ENCODE results near the gene PTPRQ.

PTPRQ gene

DNA sequence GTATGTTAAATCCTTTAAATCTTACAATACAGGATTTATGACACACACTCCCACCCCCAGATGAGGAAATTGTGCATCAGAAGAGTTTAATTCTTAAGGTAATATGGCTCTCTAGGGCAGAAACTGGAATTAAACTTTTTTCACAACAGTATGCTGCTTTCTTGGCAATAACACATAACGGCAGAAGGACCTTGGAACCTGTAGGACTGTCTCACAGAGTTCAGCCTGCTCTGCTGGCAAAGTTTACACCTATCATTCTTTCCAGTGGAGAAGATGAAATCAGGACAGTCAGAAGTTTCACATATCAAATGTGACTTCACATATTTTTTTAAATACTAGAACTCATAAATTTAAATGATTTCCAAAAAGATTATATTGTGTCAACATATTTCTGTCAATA, 232.8 kb downstream of the PTPRQ start:
- CTCF ChIA-PET, result interaction anchor here (0.6 kb wide), 1 partner anchor 181 kb away, joined by 3 read pairs; no protein-coding TSS in a partner anchor
- Histone ChIP-seq H3K4me3 (ENCODE audit: low read depth, low read length) (no peak overlapping the region), H3K27ac (ENCODE audit: extremely low read depth, low read depth, low read length) (no peak overlapping the region), H3K36me3 (ENCODE audit: control insufficient read depth in 2 of 2, insufficient read depth in 1 of 2, low read length in 2 of 2) (no peaks in the 10 kb centered on the region), H3K4me1 (ENCODE audit: control insufficient read depth, insufficient read depth, low read length) (no peaks in the 10 kb centered on the region), H3K9me3 (ENCODE audit: control insufficient read depth, insufficient read depth, low read depth, low read length) (no peaks in the 10 kb centered on the region)
- TF ChIP-seq ZNF837 (tag by site-specific recombination; IDR thresholded peaks at IDR 0.05), result no peak
- no peak for TF ChIP-seq OSR2 (tag by site-specific recombination; IDR thresholded peaks at IDR 0.05)
- no peak for TF ChIP-seq ZNF350 (tag by site-specific recombination; IDR thresholded peaks at IDR 0.05)
- TF ChIP-seq ZNF791 (tag by site-specific recombination; IDR thresholded peaks at IDR 0.05), result no peak
- POLR2A ChIA-PET, result no interaction called here

DNA sequence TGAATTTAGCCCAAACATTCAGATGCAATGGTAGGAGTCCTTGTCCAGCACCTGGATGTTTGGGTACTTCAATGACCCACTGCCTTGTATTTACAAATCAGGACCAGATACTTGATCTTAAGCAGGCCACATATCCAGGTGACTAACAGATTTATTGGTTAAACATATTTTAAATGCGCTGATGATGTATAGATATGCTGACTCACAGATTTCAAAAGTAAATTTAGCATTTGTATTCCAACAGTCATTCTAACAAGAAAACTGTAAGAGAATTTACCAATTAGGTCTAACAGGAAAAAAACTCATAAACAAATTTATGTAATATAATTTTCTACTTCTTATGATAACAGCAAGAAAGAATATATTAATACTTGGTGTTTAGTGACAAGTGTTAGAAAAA, 234.0 kb downstream of the PTPRQ start:
- Histone ChIP-seq H3K36me3 (ENCODE audit: control insufficient read depth in 2 of 2, insufficient read depth in 1 of 2, low read length in 2 of 2) (no peaks in the 10 kb centered on the region), H3K4me3 (ENCODE audit: low read depth, low read length) (no peak overlapping the region), H3K9me3 (ENCODE audit: control insufficient read depth, insufficient read depth, low read depth, low read length) (no peaks in the 10 kb centered on the region), H3K27ac (ENCODE audit: extremely low read depth, low read depth, low read length) (no peak overlapping the region), H3K4me1 (ENCODE audit: control insufficient read depth, insufficient read depth, low read length) (no peaks in the 10 kb centered on the region)
- ChIA-PET POLR2A (no interaction called here), CTCF (interaction anchor here (0.9 kb wide), 2 partner anchors 32 to 205 kb away, joined by 3 read pairs; no protein-coding TSS in a partner anchor)
- no peak for TF ChIP-seq HOXD13 (CRISPR knock-in tag; IDR thresholded peaks at IDR 0.05; ENCODE audit: borderline replicate concordance)
- no peak for TF ChIP-seq ZNF626 (tag by site-specific recombination; IDR thresholded peaks at IDR 0.05)
- TF ChIP-seq, protein P1, sequence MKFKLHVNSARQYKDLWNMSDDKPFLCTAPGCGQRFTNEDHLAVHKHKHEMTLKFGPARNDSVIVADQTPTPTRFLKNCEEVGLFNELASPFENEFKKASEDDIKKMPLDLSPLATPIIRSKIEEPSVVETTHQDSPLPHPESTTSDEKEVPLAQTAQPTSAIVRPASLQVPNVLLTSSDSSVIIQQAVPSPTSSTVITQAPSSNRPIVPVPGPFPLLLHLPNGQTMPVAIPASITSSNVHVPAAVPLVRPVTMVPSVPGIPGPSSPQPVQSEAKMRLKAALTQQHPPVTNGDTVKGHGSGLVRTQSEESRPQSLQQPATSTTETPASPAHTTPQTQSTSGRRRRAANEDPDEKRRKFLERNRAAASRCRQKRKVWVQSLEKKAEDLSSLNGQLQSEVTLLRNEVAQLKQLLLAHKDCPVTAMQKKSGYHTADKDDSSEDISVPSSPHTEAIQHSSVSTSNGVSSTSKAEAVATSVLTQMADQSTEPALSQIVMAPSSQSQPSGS (tag by site-specific recombination; IDR thresholded peaks at IDR 0.05; ENCODE audit: low read depth), result no peak
- TF ChIP-seq, protein P2, sequence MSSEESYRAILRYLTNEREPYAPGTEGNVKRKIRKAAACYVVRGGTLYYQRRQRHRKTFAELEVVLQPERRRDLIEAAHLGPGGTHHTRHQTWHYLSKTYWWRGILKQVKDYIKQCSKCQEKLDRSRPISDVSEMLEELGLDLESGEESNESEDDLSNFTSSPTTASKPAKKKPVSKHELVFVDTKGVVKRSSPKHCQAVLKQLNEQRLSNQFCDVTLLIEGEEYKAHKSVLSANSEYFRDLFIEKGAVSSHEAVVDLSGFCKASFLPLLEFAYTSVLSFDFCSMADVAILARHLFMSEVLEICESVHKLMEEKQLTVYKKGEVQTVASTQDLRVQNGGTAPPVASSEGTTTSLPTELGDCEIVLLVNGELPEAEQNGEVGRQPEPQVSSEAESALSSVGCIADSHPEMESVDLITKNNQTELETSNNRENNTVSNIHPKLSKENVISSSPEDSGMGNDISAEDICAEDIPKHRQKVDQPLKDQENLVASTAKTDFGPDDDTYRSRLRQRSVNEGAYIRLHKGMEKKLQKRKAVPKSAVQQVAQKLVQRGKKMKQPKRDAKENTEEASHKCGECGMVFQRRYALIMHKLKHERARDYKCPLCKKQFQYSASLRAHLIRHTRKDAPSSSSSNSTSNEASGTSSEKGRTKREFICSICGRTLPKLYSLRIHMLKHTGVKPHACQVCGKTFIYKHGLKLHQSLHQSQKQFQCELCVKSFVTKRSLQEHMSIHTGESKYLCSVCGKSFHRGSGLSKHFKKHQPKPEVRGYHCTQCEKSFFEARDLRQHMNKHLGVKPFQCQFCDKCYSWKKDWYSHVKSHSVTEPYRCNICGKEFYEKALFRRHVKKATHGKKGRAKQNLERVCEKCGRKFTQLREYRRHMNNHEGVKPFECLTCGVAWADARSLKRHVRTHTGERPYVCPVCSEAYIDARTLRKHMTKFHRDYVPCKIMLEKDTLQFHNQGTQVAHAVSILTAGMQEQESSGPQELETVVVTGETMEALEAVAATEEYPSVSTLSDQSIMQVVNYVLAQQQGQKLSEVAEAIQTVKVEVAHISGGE (tag by site-specific recombination; conservative IDR thresholded peaks at IDR 0.05; ENCODE audit: low read depth), result no peak
- TF ChIP-seq, protein P3, sequence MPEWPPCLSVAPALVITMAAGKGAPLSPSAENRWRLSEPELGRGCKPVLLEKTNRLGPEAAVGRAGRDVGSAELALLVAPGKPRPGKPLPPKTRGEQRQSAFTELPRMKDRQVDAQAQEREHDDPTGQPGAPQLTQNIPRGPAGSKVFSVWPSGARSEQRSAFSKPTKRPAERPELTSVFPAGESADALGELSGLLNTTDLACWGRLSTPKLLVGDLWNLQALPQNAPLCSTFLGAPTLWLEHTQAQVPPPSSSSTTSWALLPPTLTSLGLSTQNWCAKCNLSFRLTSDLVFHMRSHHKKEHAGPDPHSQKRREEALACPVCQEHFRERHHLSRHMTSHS (tag by site-specific recombination; IDR thresholded peaks at IDR 0.05), result no peak
- TF ChIP-seq ZNF624 (tag by site-specific recombination; IDR thresholded peaks at IDR 0.05), result no peak
- TF ChIP-seq ZNF660 (tag by site-specific recombination; IDR thresholded peaks at IDR 0.05), result no peak
- TF ChIP-seq, protein P4, sequence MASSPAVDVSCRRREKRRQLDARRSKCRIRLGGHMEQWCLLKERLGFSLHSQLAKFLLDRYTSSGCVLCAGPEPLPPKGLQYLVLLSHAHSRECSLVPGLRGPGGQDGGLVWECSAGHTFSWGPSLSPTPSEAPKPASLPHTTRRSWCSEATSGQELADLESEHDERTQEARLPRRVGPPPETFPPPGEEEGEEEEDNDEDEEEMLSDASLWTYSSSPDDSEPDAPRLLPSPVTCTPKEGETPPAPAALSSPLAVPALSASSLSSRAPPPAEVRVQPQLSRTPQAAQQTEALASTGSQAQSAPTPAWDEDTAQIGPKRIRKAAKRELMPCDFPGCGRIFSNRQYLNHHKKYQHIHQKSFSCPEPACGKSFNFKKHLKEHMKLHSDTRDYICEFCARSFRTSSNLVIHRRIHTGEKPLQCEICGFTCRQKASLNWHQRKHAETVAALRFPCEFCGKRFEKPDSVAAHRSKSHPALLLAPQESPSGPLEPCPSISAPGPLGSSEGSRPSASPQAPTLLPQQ (tag by site-specific recombination; IDR thresholded peaks at IDR 0.05), result no peak
- no peak for TF ChIP-seq ZNF670 (tag by site-specific recombination; IDR thresholded peaks at IDR 0.05; ENCODE audit: low read depth)
- no peak for TF ChIP-seq KLF9 (tag by site-specific recombination; IDR thresholded peaks at IDR 0.05; ENCODE audit: low read depth)
- TF ChIP-seq SETDB1 (IDR thresholded peaks at IDR 0.05; ENCODE audit: insufficient read length, low read length), result no peak
- TF ChIP-seq ZNF324 (tag by site-specific recombination; IDR thresholded peaks at IDR 0.05), result no peak
- TF ChIP-seq ZNF707 (tag by site-specific recombination; IDR thresholded peaks at IDR 0.05), result no peak
- TF ChIP-seq ZBTB48 (tag by site-specific recombination; IDR thresholded peaks at IDR 0.05), result no peak
- TF ChIP-seq ZNF555 (tag by site-specific recombination; conservative IDR thresholded peaks at IDR 0.05), result no peak
- no peak for TF ChIP-seq ZNF76 (tag by site-specific recombination; IDR thresholded peaks at IDR 0.05; ENCODE audit: borderline replicate concordance, low read depth)
- no peak for TF ChIP-seq KLF16 (tag by site-specific recombination; IDR thresholded peaks at IDR 0.05)
- TF ChIP-seq, protein P5, sequence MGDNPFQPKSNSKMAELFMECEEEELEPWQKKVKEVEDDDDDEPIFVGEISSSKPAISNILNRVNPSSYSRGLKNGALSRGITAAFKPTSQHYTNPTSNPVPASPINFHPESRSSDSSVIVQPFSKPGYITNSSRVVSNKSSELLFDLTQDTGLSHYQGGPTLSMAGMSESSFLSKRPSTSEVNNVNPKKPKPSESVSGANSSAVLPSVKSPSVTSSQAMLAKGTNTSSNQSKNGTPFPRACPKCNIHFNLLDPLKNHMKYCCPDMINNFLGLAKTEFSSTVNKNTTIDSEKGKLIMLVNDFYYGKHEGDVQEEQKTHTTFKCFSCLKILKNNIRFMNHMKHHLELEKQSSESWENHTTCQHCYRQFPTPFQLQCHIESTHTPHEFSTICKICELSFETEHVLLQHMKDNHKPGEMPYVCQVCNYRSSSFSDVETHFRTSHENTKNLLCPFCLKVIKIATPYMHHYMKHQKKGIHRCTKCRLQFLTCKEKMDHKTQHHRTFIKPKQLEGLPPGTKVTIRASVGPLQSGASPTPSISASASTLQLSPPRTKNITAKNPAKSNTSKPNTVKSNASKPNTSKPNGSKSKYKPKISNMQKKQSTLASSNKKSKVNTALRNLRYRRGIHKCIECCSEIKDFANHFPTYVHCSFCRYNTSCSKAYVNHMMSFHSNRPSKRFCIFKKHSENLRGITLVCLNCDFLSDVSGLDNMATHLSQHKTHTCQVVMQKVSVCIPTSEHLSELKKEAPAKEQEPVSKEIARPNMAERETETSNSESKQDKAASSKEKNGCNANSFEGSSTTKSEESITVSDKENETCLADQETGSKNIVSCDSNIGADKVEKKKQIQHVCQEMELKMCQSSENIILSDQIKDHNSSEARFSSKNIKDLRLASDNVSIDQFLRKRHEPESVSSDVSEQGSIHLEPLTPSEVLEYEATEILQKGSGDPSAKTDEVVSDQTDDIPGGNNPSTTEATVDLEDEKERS (tag by site-specific recombination; IDR thresholded peaks at IDR 0.05), result no peak
- TF ChIP-seq, protein P6, sequence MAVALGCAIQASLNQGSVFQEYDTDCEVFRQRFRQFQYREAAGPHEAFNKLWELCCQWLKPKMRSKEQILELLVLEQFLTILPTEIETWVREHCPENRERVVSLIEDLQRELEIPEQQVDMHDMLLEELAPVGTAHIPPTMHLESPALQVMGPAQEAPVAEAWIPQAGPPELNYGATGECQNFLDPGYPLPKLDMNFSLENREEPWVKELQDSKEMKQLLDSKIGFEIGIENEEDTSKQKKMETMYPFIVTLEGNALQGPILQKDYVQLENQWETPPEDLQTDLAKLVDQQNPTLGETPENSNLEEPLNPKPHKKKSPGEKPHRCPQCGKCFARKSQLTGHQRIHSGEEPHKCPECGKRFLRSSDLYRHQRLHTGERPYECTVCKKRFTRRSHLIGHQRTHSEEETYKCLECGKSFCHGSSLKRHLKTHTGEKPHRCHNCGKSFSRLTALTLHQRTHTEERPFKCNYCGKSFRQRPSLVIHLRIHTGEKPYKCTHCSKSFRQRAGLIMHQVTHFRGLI (tag by site-specific recombination; IDR thresholded peaks at IDR 0.05), result no peak

All from HEK293 (cell line).